H1 (cell line): ENCODE data around the gene IFNK. TPM values are rescaled to one million over a fixed set of nuclear protein-coding genes. Genes with fewer than 3 reads are reported as not detected.

Experiments used
- CTCF ChIA-PET: fragments of 300-600 bp; sonication (Branson Sonifier 250); formaldehyde crosslinking; loops from one replicate; lab custom pipeline; 2021; ENCODE audit not compliant: partially characterized antibody; lab: Charles Lee
- POLR2A ChIA-PET: fragments of 300-600 bp; sonication (Branson Sonifier 250); formaldehyde crosslinking; loops from one replicate; lab custom pipeline; 2021; ENCODE audit warnings: inconsistent platforms; ENCODE audit not compliant: partially characterized antibody; lab: Charles Lee
- DNase-seq, 2 experiments: peaks; one replicate each; pipeline versions ENCODE4 v3.0.0 to v3.0.0-alpha.2; 2010 to 2022; ENCODE audit warnings: low spot score in 2 of 2, low read depth in 1 of 2, mixed read lengths in 1 of 2
- FAIRE-seq: peaks from 2 replicates; lab custom pipeline; 2011; peaks lifted over from hg19 to GRCh38; lab: Jason Lieb, UNC
- H2AFZ ChIP-seq: 2 replicates; pipeline ENCODE4 v1.8.1; 2012; ENCODE audit warnings: low read length, inconsistent platforms
- H2AK5ac ChIP-seq: 2 replicates; pipeline ENCODE4 v1.6.1; 2013; ENCODE audit warnings: low read depth, low read length
- H2BK120ac ChIP-seq: replicated peaks from 2 replicates; pipeline ENCODE3; 2013; ENCODE audit warnings: low read depth, low read length, inconsistent platforms
- H2BK12ac ChIP-seq: 2 replicates; pipeline ENCODE4 v1.6.1; 2013; ENCODE audit warnings: low read depth, low read length
- H2BK15ac ChIP-seq: 2 replicates; pipeline ENCODE4 v1.6.1; 2013; ENCODE audit warnings: low read length
- H2BK20ac ChIP-seq: 2 replicates; pipeline ENCODE4 v1.6.1; 2013; ENCODE audit warnings: low read length
- H2BK5ac ChIP-seq: 2 replicates; pipeline ENCODE4 v1.6.1; 2013; ENCODE audit warnings: low read depth, low read length
- H3K14ac ChIP-seq: 2 replicates; pipeline ENCODE4 v1.6.1; 2013; ENCODE audit warnings: inconsistent platforms; ENCODE audit not compliant: insufficient read length
- H3K18ac ChIP-seq: 2 replicates; pipeline ENCODE4 v1.6.1; 2013; ENCODE audit warnings: low read length; ENCODE audit errors: extremely low read depth
- H3K23ac ChIP-seq: 2 replicates; pipeline ENCODE4 v1.6.1; 2013; ENCODE audit warnings: inconsistent platforms; ENCODE audit not compliant: insufficient read length
- H3K23me2 ChIP-seq: 2 replicates; pipeline ENCODE4 v1.6.1; 2013; ENCODE audit warnings: low read depth, low read length
- H3K27ac ChIP-seq: 2 replicates; pipeline ENCODE4 v1.6.1; 2011; ENCODE audit warnings: low read depth, low read length, inconsistent platforms
- H3K27me3 ChIP-seq, 4 experiments: replicated peaks in 1 of 4; 1 replicate in 1 of 4; 2 replicates in 3 of 4; pipeline versions ENCODE4 v1.6.1 to v1.8.1; 2011 to 2013; ENCODE audit warnings: low read length in 3 of 4, mild to moderate bottlenecking in 3 of 4, inconsistent platforms in 2 of 4, mixed read lengths in 2 of 4, moderate library complexity in 1 of 4; ENCODE audit not compliant: control insufficient read depth in 3 of 4, insufficient read depth in 3 of 4; ENCODE audit errors: extremely low read depth in 1 of 4
- H3K36me3 ChIP-seq, 4 experiments: 2 replicates each; pipeline versions ENCODE4 v1.6.1 to v1.8.1; 2011 to 2013; ENCODE audit warnings: mild to moderate bottlenecking in 4 of 4, low read length in 3 of 4, moderate library complexity in 2 of 4, control low read depth in 1 of 4, inconsistent platforms in 1 of 4; ENCODE audit not compliant: insufficient read depth in 4 of 4, control insufficient read depth in 2 of 4
- H3K4ac ChIP-seq: replicated peaks from 2 replicates; pipeline ENCODE3; 2013; ENCODE audit warnings: low read length, low read depth, mixed read lengths, inconsistent platforms; ENCODE audit not compliant: insufficient read length
- H3K4me1 ChIP-seq, 4 experiments: replicated peaks in 1 of 4; 1 replicate in 1 of 4; 2 replicates in 3 of 4; pipeline versions ENCODE4 v1.6.1 to v1.8.1; 2011 to 2013; ENCODE audit warnings: low read length in 3 of 4, inconsistent platforms in 2 of 4, mixed read lengths in 1 of 4; ENCODE audit not compliant: insufficient read depth in 4 of 4, control insufficient read depth in 3 of 4
- H3K4me2 ChIP-seq, 2 experiments: 2 replicates each; pipeline versions ENCODE4 v1.6.1 to v1.8.1; 2011 to 2013; ENCODE audit warnings: low read depth in 2 of 2, low read length in 2 of 2, control low read depth in 1 of 2, inconsistent platforms in 1 of 2, mild to moderate bottlenecking in 1 of 2; ENCODE audit not compliant: insufficient read depth in 1 of 2
- H3K4me3 ChIP-seq, 4 experiments: fragments of 200-600, 300-600 bp in 1 of 4; sonication (generic), shearing (Covaris generic), sonication (Bioruptor Twin) in 1 of 4; 2 replicates each; pipeline versions ENCODE4 v1.5.1 to v1.8.1; 2011 to 2016; ENCODE audit warnings: low read length in 4 of 4, low read depth in 3 of 4, control low read depth in 2 of 4, inconsistent platforms in 2 of 4, mild to moderate bottlenecking in 2 of 4, mixed read lengths in 1 of 4, moderate library complexity in 1 of 4; ENCODE audit not compliant: insufficient read depth in 2 of 4; ENCODE audit errors: extremely low read depth in 1 of 4
- H3K56ac ChIP-seq: replicated peaks from 2 replicates; pipeline ENCODE3; 2013; ENCODE audit warnings: low read depth, mild to moderate bottlenecking, mixed read lengths, low read length, inconsistent platforms; ENCODE audit not compliant: insufficient read length
- H3K79me1 ChIP-seq: 2 replicates; pipeline ENCODE4 v1.6.1; 2013; ENCODE audit warnings: low read depth, low read length, control low read depth
- H3K79me2 ChIP-seq, 2 experiments: 2 replicates each; pipeline versions ENCODE4 v1.6.1 to v1.8.1; 2012 to 2013; ENCODE audit warnings: low read length in 2 of 2, mild to moderate bottlenecking in 2 of 2, inconsistent platforms in 1 of 2; ENCODE audit not compliant: insufficient read depth in 2 of 2, control insufficient read depth in 1 of 2
- H3K9ac ChIP-seq, 4 experiments: replicated peaks in 1 of 4; 1 replicate in 1 of 4; 2 replicates in 3 of 4; pipeline versions ENCODE4 v1.6.1 to v1.8.1; 2011 to 2013; ENCODE audit warnings: low read depth in 3 of 4, low read length in 3 of 4, control low read depth in 2 of 4, mild to moderate bottlenecking in 2 of 4, moderate library complexity in 2 of 4, inconsistent platforms in 1 of 4; ENCODE audit errors: extremely low read depth in 1 of 4
- H3K9me3 ChIP-seq, 2 experiments: 2 replicates each; pipeline versions ENCODE4 v1.6.1 to v1.8.1; 2012 to 2013; ENCODE audit warnings: mild to moderate bottlenecking in 2 of 2, moderate library complexity in 2 of 2, control low read depth in 1 of 2, inconsistent platforms in 1 of 2, low read depth in 1 of 2, low read length in 1 of 2, mixed read lengths in 1 of 2; ENCODE audit not compliant: insufficient read depth in 2 of 2
- H4K20me1 ChIP-seq, 2 experiments: replicated peaks in 1 of 2; 2 replicates each; pipeline versions ENCODE3 to v1.8.1; 2011 to 2013; ENCODE audit warnings: inconsistent platforms in 2 of 2, low read length in 2 of 2, mild to moderate bottlenecking in 1 of 2; ENCODE audit not compliant: insufficient read depth in 2 of 2, control insufficient read depth in 1 of 2
- H4K5ac ChIP-seq: 2 replicates; pipeline ENCODE4 v1.6.1; 2013; ENCODE audit warnings: low read length, low read depth, mixed read lengths, inconsistent platforms; ENCODE audit not compliant: insufficient read length
- H4K8ac ChIP-seq: 2 replicates; pipeline ENCODE4 v1.8.0; 2013; ENCODE audit warnings: mild to moderate bottlenecking, moderate library complexity, low read length, inconsistent platforms; ENCODE audit not compliant: insufficient read depth; ENCODE audit errors: extremely low read depth
- H4K91ac ChIP-seq: replicated peaks from 2 replicates; pipeline ENCODE3; 2013; ENCODE audit warnings: low read length, mixed read lengths, inconsistent platforms; ENCODE audit not compliant: insufficient read length
- JUND ChIP-seq: IDR thresholded peaks from 2 replicates; pipeline ENCODE4 v1.6.1; 2011; ENCODE audit warnings: mild to moderate bottlenecking, improper control_type of control experiment, low read length
- WGBS, 2 experiments: shearing (Covaris generic) in 1 of 2; methylation state at CpG; one replicate each; pipeline versions ENCODE4 v1.1.6 to v1.1.7; 2013 to 2015; ENCODE audit warnings: low lambda C conversion rate in 2 of 2, mixed read lengths in 2 of 2, inconsistent platforms in 1 of 2, low coverage in 1 of 2, missing lambda C conversion rate in 1 of 2; ENCODE audit not compliant: insufficient replicate concordance in 2 of 2, insufficient coverage in 1 of 2, insufficient read length in 1 of 2; ENCODE audit errors: extremely low coverage in 1 of 2, missing lambda C conversion rate in 1 of 2; 5-methylcytosine and 5-hydroxymethylcytosine counted together
- polyA plus RNA-seq, 7 experiments: library from polyadenylated mRNA; depleted of rRNA in 3 of 7; stranded (reverse) in 5 of 7; unstranded in 2 of 7; fragments of >200 nt in 5 of 7; fragments of 200-250 nt in 2 of 7; gene quantifications; 1 replicate in 5 of 7; 2 replicates in 1 of 7; 4 replicates in 1 of 7; pipeline versions ENCODE4 v1.2.1 to v1.2.3, GENCODE V29; 2011 to 2013; ENCODE audit warnings: missing spikeins in 2 of 7, mixed read lengths in 2 of 7
- total RNA-seq: library from RNA; stranded (reverse); fragmentation: NEBNext Ultra II Directional; extraction: Animal tissue kit (Norgen Biotek cat#: 25700); gene quantifications from 2 replicates; pipeline ENCODE4 v1.2.1, GENCODE V29; 2021

IFNK gene
- total and polyA plus RNA-seq, 2 of the 8 experiments (the other 6 are each of a cell fraction or from before 2014, with no cell fraction given) = not detected

DNA sequence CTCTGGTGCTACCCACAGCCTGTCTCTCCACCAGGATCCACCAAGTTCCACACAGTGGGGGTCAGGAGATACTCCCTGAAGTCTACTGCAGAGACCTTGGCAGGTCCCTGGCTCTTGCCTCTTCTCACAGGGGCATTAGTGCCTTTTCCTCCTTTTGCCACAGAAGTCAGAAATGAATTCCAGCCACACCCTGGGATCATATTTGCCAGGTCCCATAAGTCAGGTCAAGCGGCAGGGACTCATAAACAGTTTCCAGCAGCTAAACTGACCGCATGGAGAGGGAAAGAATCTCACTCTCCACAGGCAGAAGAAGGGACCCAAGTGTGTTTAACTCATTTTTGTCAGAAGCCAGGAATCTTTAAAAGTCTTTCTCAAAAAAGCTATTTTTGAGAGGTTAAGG lies 13.3 kb upstream of the IFNK start:
- no peaks in the 10 kb centered on the region for H3K9me3 ChIP-seq
- H4K8ac ChIP-seq = no peak overlapping the region
- H3K14ac ChIP-seq = no peak overlapping the region
- no peaks in the 10 kb centered on the region for H3K23me2 ChIP-seq
- no peak overlapping the region for H2BK15ac ChIP-seq
- FAIRE-seq (no peak), DNase-seq (no peak)
- no peak overlapping the region for H3K4ac ChIP-seq
- H3K27me3 ChIP-seq = no peaks in the 10 kb centered on the region
- H4K91ac ChIP-seq = no peak overlapping the region
- H3K4me1 ChIP-seq = peaks cover 0 to 2% (median 0%) of the 10 kb centered on the region in 4 experiments; a peak in 1 of 7 replicates
- H4K20me1 ChIP-seq = no peaks in the 10 kb centered on the region
- no peak overlapping the region for H2BK120ac ChIP-seq
- H3K4me2 ChIP-seq = no peak overlapping the region
- no peak overlapping the region for H3K23ac ChIP-seq
- no peak overlapping the region for H2BK12ac ChIP-seq
- H3K18ac ChIP-seq = no peak overlapping the region
- H2BK5ac ChIP-seq = no peak overlapping the region
- no peak overlapping the region for H2AK5ac ChIP-seq
- H3K4me3 ChIP-seq = no peak overlapping the region
- no peak overlapping the region for H3K27ac ChIP-seq
- peaks cover 0 to 6% (median 0%) of the 10 kb centered on the region in 4 experiments; a peak in 1 of 8 replicates for H3K36me3 ChIP-seq
- CTCF ChIA-PET = interaction anchor here (0.9 to 2.0 kb wide), 4 partner anchors 13 to 37 kb away, joined by 3 to 4 read pairs (median 3); partner anchors contain the start of gene MOB3B
- no peak overlapping the region for H2AFZ ChIP-seq
- TF ChIP-seq JUND = no peak
- peaks cover 0 to 13% of the 10 kb centered on the region in 2 experiments; a peak in 1 of 4 replicates for H3K79me2 ChIP-seq
- no peaks in the 10 kb centered on the region for H3K79me1 ChIP-seq
- H3K56ac ChIP-seq = no peak overlapping the region
- 86% methylated on average over 2 of the region's 2 CpGs; no CpG with 5 or more reads in 1 of the 2 experiments for WGBS, 2 experiments
- no peak overlapping the region for H3K9ac ChIP-seq
- H4K5ac ChIP-seq = no peak overlapping the region
- H2BK20ac ChIP-seq = no peak overlapping the region
- POLR2A ChIA-PET = interaction anchor here (1.2 kb wide), 1 partner anchor 13 kb away, joined by 4 read pairs; no protein-coding TSS in a partner anchor
